ENCODE measurements around the gene S1PR3.

GRCh38 chr9:89000371-89000781 is 9.1 kb downstream of the S1PR3 start:
- TF ChIP-seq GATA2 (IDR thresholded peaks at IDR 0.05; ENCODE audit: low read depth, low read length) (no peak), GATA3 (IDR thresholded peaks at IDR 0.05; ENCODE audit: low read depth, low read length) (no peak)
